Limb (tissue), 2 donors: ENCODE data around the gene ZDHHC1.

Experiments used
- DNase-seq, 2 donors: peaks; one replicate each; pipeline ENCODE4 v3.0.0-alpha.2; 2016; ENCODE audit errors: extremely low spot score in 2 of 2

ZDHHC1 gene

DNA sequence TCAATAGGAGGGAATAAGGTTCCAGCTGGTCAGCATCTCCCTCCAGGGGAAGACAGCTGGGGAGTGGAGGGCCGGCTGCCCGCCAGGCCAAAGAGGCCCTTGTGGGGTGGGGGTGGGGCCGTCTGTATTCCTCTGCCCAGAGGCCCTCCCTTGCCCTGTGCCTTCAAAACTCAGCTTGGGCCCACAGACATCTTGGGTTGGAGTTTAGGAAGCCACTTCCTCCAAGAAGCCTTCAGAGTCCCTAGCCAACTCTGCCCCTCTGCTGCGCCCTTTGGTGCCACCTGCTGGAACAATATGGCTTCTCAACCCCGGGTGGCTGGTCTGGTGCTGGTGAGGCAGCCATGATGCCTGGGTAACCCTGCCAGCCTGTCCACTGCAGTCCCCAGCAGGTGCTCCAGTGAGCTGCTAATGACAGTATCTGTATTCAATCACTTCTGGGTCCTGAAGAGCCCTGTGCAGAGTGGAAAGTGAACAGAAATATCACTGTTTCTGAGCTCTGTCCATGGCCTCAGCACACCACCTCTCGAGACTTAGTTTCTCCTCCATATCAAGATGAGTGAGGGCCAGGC is 31.3 kb upstream of the ZDHHC1 start:
- DNase-seq: no peak

DNA sequence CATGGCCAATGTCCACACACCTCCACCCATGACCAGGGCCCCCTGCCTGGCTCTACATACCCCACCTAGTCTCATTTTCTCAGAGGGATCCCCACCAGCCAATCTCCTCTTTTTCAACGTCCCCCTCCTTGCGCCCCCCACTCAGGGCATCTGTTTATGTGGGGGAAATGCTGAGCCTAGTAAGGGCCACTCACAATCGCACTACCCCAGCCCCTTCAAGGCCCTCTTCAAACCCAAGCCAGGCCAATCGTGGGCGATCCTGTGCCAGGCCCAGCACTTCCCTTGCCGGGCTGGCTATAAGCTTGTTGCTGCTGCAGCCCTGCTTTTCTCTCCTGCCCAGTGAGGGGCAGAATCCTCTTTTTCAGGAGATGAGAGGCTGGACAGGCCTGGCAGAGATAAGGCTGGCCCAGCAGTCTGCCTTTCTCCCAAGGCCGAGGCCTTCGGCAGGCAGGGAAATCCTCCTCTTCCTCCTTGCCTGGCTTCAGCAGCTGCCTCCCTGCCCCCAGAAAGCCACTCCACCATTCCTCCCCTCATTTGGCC is 30.8 kb upstream of the ZDHHC1 start:
- DNase-seq: no peak

DNA sequence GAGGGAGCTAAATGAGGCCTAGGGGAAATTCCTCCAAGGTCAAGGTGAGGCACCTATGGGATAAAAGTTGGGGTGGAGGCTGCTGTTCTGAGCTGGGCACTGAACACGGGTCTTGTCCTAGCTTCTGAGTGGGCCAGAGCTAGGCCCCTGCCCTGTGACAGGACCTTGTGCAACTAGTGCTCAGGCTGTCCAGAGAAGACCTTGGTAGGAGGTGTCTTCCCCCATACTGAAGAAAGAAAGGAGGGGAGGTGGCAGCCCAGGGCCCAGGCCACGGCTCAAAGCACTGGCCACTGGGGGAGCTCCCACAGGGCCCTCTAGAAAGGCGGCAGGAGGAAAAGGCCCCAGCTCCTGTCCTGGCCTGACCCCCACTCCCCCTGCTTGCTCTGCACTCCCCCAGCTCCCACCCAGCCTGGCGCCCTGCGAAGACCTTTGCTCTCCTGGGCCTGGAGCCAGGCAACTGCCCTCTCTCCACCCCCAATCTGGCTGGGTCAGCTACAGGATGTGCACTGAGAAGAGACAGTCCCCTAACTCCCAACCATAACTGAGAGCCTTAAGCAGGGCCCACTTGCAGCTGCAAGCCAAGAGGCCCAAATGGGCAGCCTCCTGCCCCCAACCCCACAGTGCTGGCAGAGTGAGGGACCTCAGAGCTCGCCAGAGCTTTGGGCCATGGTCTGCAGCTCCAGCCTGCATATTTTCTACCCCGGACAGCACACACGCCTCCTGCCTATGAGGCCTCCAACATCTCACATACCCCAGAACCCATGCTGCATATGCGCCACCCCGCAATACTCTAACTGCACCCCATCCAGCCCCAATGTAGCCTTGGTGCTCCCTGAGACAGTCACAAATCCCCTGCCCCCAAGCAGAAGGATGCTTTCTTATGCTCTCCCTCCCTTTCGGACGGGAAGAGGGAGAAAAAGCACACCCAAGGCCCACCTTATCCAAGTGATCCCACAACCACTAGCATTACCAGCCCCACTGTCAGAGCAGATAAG is 29.9 kb upstream of the ZDHHC1 start:
- no peak for DNase-seq

DNA sequence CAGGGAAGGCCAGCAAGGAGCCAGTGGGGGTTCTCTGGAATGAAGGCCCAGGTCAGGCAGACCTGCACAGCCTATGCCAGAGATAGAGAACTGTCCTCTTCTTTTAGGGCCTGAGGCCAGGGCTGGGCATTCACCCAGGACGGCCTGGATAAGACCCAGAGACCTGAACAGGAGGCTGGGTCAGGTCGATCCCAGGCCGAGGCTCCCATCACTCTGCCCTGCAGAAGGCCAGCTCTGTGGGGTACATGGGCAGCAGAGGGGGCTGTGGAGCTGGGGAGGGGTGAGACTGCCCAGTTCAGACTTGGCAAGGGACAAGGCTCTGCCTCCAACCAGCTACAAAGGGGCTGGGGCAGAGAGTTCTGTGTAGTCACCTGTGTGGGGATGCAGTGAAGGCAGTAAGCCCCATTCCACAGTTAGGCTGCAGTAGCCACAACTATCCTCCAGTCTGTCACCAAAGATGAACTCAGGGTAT is 29.2 kb upstream of the ZDHHC1 start:
- DNase-seq: no peak

DNA sequence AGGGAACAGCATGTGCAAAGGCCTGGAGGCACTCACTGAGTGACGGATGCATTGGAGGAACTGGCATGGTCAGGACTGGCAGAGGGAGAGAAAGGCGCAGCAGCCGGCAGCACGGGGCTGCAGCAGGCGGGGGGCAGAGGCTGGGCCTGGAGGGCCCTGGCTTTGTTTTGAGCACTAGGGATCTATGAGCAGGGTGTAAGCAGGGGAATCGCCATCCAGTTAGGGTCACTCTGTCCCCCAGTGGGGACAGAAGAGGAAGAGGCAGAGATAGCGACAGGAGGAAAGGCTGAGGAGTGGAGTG is 28.8 kb upstream of the ZDHHC1 start:
- no peak for DNase-seq

DNA sequence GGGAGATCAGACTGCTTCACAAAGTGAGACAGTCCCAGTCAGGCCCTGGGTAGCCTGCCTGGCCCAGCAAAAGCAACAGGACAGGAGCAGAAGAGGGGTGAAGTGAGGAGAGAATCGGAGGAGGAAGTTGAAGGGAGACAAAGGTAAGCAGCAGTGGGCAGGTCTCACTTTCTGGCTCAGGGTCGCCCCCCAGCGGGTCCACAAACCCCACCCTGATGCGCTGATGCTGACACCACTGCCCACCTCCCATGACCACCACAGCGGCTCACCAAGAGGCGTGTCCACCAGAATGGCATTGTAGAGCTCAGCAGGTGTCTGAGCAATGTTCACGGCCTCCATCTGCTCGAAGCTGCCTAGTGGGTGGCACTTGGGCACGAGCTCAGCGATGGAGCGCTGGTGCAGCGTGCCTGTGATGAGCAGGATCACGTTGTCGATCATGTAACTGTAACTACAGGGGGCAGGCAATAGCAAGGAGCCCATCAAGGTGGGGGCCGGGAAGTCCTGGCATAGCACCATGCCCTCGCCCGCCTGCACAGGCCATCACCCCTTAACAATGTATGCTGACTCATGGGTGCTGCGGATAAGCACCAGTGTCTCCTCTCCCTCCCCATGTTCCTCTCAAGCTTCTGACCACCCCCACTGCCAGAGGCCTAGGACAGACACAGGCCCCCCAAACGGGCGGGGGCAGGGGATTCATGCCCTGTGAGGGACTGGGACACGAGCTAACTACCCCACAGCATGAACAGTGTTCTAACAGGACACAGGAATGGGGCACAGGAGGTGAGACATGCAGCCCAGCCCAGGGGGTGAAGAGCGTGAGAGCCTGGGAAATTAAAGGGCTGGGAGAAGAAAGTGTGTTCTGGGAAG is 28.2 kb upstream of the ZDHHC1 start:
- DNase-seq: no peak

DNA sequence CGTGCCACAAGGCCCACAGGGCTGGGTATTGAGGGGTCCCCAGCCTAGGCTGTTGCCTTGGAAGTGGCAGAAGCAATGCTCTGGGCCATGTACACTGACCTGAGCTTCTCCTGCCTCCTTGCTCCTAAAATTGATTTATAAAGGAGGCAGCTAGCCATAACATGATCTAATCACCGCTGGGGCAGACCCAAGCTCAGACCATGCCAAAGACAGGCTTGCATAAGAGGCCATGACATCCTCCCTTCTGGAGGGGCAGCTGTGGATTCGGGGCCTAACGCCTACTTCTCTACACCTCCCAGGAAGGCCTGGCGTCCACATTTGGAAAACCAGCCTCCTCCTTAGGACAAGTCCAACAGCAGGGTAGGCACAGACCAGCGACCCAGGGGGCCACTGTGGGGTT is 27.0 kb upstream of the ZDHHC1 start:
- DNase-seq: no peak

DNA sequence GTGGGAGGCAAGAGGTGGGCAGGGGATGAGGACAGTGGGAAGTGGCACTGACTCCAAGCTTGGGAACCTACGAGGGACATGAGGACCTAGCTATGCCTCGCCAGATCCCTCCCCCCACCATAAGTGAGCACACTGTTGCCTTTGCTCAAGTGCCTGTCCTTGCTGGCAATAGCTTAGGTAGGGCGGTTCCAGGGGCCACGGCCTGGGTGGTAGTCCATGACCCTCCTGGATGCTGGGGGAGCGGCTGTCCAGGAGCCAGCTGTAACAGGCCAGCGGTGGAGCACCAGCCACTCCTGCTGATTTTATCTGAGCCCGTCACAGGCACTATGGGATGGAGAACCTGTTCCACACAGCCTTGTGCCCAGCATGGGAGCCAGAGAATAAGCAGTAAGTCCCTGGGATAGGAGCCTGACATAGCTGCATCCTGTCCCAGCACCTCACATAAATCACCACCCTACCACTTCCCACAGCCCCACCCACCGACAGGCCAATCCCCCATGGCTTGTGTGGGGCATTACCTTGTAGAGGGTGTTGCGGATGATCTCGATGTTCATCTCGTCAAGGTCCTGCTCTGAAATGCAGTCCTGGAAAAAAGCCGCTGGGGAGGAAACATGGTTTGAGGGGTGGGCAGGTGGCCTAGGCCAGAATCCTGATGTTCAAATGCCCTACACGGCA is 26.4 kb upstream of the ZDHHC1 start:
- DNase-seq: no peak

DNA sequence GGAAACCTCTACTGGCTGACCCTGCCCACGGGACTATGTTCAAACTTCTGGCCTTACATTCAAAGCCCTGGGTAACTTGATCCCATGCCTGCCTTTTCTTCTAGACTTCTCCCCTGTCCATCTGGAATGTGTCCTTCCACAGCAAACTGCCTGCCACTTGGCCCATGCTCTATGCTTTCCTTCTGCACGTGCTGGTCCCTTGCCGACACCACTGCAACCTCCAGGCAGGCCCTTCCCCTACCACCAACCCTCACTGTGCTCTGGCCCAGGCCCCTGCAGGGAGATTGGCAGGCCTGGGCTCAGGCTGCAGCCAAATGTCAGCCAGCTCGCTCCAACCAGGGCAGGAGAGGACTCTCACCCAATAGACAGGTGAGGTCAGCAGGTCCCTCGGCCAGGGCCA is 25.6 kb upstream of the ZDHHC1 start:
- DNase-seq: no peak

DNA sequence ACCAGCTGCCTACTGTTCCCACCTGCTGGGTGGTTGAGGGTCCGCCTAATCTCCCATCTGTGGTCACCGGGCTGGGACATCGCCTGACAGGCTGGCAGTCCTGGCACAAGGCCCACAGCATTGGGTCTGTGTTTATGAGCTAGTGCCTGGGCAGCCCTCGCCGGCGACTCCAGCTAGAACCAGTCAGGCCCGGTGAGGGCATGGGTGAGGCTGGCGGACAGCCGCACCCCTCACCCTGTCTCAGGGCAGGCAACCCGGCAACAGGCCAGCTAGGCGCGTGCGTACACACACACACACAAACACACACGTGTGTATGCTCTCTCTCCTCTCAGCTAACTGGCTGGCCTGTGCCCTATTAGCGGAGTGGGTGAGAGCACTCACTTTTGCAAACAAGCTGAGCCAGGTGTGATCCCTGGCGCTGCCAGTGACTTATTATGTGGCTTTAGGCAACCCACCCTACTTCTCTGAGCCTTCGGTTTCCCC is 25.0 kb upstream of the ZDHHC1 start:
- peak in 1 of 2 donors; percentile 45 for DNase-seq

DNA sequence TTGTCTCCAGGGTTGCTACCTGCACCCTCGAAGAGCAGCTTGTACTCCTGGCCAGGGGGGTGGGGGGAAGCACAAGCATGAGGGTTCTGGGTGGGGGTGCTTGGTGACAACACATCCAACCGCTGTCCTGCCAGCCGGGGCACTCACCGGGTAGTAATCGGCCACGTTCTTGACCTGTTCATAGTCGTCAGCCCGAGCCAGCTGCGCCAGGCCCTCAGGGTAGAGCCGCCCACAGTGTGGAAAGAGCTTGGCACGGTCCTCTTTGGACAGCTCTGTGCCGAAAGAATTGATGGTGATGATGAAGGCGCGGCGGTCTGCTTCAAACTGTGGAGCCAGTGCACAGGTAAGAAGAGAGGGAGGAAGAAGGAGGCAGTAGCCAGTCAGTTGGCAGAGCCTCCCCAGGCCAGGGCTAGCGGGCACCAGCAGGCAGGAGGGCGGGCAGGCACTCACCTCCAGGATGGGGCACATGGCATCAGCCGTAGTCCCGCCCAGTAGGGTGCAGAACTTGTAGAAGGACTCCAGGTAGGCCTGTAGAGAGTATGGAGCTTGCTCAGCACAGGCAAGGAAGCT is 22.6 kb upstream of the ZDHHC1 start:
- DNase-seq: no peak

DNA sequence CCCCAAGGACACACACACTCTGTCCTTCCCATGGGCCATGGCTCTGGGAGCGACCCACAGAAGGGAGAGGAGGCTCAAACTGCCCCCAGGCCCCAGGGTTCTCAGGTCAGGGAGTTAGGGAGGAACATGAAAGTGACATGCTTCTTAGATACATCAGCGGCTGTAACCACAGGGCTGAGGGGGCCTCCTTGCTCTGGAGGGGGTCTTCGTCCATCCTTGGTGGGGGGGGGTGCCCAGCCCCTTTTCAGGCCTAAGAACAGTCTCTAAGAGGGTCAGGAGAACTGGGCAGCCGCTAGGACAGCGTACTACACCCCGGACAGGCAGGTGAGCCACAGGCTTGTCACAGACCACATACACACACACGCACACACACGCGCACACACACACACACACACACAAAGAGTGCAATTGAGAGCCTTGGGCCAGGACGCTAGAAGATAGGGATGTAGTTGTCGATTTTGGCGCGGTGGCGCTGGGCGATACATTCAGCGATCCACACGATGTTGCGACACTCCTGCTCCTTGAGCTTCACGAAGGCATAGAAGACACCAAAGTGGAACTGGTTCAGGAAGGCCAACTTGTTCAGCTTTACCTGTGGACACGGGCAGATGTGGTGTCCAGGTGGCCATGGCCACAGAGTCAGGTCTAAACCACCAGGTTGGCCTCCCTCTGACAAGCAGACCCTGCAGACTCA is 22.0 kb upstream of the ZDHHC1 start:
- DNase-seq: no peak

DNA sequence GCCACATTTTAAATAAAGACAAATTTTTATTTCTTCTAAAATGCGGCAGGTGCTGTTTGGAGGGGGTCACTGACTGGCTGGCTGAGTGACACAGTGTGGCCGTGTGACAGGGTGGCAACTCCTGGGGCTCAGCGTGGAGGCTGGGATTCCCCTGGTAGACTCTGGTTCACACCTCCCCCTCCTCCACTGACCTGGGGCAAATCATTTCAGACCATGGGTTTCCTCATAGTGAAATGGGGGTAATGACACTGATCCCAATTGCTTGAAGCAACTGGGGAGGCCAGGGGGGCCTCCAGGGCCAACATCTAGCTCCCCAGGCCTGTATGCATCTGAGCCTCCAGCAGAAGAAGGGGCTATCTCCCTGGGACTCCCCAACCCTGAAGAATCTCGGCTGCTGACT is 21.2 kb upstream of the ZDHHC1 start:
- DNase-seq: no peak

DNA sequence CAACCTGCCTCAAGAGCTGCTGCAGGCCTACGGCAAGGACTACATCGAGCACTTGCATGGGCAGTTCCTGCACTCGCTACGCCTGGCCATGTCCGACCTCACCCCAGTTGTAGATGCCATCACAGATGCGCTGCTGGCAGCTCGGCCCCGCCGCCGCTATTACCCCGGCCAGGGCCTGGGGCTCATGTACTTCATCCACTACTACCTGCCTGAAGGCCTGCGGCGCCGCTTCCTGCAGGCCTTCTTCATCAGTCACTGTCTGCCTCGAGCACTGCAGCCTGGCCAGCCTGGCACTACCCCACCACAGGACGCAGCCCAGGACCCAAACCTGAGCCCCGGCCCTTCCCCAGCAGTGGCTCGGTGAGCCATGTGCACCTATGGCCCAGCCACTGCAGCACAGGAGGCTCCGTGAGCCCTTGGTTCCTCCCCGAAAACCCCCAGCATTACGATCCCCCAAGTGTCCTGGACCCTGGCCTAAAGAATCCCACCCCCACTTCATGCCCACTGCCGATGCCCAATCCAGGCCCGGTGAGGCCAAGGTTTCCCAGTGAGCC is 20.4 kb upstream of the ZDHHC1 start:
- no peak for DNase-seq

DNA sequence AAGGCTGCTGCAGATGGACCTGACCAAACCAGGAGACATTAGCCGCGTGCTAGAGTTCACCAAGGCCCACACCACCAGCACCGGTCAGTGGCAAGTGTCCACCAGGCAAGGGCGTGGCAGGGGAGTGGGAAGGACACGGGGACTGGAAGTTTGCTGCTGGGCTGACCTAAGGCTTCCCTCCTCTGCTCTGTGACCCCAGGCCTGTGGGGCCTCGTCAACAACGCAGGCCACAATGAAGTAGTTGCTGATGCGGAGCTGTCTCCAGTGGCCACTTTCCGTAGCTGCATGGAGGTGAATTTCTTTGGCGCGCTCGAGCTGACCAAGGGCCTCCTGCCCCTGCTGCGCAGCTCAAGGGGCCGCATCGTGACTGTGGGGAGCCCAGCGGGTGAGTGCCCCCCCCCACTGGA is 19.5 kb upstream of the ZDHHC1 start:
- no peak for DNase-seq

DNA sequence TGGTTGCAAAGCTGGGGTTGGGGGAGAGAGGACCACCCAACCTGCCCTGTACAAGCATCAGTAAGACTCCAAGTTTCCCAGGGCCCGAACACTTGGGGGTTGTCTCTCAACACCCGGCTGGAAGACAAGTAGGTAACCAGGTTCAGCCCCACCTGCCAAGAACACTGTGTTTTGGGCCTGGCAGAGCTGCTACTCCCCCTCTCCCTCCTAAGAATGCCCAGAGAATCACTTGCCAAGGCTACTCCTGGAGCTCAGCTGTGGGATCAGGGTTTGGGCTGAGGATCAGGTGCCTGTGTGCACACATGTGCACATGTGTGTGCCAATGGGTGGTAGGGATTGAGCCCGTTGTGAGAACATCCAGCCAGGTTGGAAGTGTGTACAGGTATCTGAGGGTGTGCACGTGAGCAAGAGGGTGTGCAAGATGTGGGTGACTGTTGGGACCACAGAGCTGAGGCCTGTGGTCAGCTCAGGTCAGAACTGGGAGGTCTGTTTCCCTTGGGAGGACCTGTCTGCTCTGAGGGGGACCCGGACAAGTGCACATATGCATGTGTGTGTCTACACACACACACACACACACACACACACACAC is 16.9 kb upstream of the ZDHHC1 start:
- DNase-seq: no peak

DNA sequence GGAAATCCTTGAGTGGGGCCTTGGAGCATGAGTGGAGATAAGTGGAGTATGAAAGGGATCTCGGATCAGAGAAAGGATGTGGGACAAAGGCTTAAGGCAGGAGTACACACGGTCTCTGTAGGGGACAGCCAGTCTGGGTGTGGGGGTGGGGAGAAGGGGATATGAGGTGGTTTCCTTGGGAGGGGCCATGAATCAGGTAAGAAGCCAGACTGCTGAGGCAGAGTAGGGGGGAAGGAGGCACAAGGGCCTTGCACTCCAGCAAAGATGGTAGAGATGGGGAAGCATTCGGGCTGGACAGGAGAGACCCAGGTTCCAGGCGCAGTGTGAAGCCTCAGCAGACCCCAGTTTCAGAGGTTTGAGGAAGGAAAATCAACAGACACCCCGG is 16.2 kb upstream of the ZDHHC1 start:
- no peak for DNase-seq

DNA sequence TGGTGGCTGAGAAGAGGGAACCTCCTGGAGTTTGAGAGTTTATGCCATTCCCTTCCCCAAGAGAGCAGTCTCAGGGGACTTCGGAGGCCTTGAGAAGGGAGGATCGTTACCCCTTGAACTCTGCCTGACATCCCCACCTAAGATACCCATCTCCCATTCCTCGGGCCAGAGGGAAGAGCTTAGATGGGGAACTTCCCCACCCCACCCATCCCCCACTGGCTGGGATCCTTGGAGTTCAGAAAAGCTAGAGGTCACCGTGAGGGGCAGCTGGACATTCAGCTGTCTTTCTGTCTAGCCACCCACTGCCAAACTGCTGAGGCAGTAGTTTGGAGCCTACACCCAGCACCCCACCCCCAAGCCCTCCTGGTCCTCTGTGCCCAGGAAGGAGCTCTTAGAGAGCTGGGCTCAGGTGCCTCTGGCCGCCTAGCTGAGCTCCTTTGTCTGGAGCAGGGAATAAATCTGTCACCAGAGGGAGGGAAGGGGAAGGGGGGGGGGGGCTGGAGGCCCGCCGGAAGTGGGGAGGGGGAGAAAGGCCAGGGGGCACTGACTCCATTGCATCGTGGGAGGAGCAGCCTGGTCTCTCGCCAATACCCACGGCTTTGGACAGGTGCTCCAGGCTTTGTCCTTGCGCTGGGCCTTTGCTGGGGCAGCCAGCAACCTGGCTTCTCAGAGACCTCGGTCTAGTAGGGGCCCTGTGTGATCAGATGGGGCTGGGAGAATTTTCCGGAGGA is 15.7 kb upstream of the ZDHHC1 start:
- DNase-seq: no peak
